ENCODE measurements around the gene RFX7.
"Not testable (repeated sequence)": the region's sequence is repeated elsewhere in the genome, so short reads cannot be mapped to it uniquely, and the experiment has no call there.

Gene RFX7

DNA sequence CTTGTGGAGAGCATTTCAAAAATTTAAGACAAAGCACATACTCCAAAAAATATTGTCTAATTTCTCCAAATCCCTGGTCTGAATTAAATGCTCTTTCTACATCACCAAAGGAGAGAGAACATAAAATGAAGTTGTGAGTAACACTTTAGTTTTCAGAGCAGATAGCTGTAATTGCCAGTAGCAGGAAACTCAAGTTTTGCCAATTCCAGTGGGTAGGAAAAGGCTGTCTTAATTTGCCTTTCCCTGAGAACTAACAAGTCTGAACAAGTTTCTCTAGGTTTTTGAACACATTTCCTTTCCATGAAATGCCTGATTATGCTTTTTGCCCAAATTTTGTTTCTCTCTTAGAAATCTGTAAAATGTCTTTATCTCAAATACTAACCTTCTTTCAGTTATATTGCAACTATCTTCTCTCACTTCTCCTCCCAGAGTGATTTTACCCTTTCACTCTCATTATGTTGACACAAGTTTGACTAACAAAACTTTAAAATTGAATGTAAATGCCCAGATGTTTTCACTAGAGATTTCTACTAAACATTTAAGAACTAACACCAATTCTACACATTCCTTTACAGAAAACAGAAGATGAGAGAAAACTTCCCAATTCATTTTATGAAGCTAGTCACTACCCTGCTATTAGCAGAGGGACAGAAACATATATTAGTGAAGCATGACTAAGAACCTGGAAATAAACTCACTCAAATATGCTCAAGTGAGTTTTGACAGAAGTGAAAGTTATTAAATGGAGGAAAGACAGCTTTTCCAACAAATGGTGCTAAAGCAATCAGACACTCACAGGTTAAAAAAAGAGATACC, 38.4 kb downstream of the RFX7 start:
- DNase-seq, result no peak

GRCh38 chr15:56203312-56203922, 40.3 kb downstream of the RFX7 start:
- not testable (repeated sequence) for DNase-seq

DNA sequence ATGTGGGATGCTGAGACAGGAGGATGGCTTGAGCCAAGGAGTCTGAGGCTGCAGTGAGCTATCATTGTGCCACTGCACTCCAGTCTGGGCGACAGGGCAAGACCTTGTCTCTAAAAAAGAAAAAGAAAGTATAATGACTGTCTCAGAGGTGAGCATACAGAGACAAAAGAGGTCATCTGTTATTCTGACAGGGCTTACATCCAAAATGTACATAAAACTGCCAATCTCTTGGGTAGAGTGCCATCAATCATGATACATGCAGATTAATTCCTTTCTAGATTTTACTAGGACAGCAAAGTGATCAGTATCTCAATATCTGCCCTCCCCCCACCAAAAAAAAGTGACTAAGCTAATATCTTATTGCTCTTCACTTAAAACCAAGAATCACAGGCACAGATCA, 41.0 kb downstream of the RFX7 start:
- DNase-seq, result no peak

GRCh38 chr15:56199038-56199437, 44.6 kb downstream of the RFX7 start:
- no peak for DNase-seq

DNA sequence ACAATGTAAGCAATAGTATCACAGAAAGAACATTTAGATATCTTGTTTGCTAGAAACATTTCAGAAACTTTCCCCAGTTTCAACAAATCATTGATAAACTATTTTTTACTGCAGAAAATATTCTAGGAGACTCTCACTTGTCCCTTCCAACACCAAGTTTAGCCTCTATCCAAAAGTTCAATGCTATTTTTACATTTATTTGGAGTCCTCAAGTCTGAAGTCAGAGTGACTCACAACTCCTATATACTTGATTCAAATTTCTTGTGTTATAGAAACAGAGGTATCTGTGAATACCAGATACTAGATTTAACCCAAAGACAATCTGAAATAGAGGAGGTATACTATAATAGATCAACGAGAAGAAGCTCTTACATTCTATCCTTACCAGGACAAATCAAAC, 49.6 kb downstream of the RFX7 start:
- no peak for DNase-seq

GRCh38 chr15:56192659-56193442, 50.8 kb downstream of the RFX7 start:
- DNase-seq, result no peak

- DNase-seq, result no peak
These were observed 56.0 kb downstream of the RFX7 start for GRCh38 chr15:56187665-56188064.

DNA sequence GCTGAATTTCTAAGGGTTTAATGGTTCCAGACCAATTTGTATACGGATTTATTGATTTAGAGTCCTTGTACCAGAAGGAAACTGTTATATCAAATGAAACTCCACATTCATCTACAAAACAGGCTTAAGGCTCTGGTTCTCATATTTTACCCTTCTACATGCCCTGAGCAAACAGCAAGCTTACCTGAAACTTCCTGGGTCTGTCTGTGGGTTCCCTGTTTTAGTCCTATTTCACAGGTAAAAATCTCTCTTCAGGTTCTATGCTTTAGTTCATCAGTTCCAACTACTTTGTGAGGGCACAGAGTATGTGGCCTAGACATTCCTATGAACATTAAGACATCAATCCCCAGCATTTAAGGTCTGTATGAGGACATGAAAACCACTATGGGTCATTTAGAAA, 57.7 kb downstream of the RFX7 start:
- DNase-seq, result no peak

GRCh38 chr15:56184516-56184915, 59.2 kb downstream of the RFX7 start:
- no peak for DNase-seq

DNA sequence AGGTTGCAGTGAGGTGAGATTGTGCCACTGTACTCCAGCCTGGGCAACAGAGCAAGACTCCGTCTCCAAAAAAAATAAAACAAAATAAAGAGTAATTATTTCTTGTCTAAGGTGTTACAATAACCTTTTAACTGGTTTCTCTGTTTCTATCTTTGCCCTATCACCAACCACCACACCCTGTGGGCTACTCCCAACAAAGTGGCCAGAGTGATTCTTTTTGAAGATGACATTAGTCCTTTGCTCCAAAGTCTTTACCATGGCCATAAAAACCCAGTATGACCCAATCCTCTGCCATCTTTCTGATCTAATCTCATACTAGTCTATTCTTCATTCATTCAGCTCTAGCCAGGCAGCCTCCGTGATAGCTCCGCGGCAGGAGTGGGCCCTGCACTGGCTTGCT, 62.8 kb downstream of the RFX7 start:
- DNase-seq, result no peak

GRCh38 chr15:56176996-56177395, 66.7 kb downstream of the RFX7 start:
- no peak for DNase-seq

DNA sequence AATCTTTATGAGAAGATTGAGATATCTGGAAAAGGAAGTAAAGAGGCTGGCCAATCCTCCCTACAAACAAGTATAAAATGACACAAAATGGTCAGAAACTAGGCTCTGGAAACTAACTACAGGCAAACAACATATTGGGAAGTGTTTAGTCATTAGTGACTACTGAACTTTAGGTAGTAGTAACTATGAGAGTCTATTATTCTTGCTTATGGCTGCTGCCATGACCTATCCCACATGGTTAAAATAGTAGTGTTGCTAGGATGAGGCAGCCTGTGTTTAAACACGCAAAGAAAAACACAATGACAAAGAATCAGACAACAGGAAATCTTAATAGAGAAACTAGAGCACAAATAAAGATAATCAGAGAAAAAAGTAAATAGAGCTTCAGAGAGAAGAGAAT, 67.9 kb downstream of the RFX7 start:
- no peak for DNase-seq

DNA sequence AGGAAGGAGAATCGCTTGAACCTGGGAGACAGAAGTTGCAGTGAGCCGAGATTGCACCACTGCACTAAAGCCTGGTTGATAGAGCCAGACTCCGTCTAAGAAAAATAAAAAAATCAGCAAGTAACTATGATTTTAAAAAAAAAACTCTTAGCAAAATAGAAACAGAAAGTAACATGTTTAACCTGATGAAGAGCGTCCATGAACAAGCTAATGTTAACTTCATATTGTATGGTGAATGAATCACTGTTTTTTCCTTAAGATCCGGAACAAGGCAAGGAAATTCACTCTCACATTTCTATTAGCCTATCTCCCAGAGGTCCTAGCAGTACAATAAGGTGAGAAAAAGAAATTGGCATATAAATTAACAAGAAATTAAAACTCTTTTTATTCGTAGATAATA, 69.0 kb downstream of the RFX7 start:
- DNase-seq, result no peak

DNA sequence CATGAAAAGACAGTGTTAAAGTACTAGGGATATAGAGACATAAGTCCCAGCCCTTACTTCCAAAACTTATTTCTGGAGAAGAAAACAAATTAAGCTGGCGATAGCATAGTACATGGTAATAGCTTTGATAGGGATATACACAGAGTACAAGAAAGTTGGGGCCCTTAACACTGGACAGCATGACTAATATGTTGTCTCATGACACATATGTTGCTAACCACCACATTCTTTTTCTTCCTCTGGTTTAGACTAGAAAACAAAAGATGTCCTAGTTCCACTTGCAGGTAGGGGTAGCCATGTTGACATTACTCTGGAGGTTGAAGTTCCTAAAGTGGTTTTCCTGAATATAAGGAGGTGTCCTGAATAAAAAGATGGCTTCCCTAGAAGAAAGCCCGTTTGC, 75.3 kb downstream of the RFX7 start:
- DNase-seq, result no peak

DNA sequence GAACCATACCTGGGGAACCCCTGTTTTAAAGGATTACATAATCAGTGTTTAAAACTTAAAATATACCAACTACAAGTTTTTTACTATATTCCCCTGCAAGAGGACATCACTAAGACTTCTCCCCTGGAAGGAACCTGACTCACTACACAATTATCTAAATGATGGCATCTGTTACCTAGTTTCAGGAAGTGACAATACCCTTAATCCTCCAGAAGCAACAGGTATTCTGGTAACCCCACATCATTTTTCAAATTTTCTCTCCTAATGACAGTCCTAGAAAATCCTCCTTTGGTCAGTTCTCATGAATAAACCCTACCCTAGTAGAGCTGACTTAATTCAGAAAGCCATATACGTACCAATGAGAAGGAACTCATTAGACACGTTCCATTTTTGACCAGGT, 78.4 kb downstream of the RFX7 start:
- DNase-seq, result no peak

DNA sequence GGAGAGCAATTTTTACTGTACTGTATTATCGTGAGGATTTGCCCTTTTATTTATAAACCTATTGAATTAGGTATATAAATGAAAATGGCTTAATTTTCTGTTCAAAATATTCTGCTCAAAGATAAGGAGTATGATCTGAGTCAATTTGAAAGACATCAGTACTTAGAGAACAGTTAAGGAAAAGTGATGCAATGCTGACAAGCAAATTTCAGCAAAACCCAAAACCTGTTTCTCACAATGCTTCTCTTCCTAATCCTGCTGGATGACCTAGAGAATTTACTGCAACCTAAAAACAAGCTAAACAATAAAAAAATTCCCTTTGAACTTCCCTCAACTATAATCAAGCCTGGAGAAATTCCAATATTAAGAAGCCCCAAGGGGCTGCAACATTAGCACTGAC, 82.7 kb downstream of the RFX7 start:
- DNase-seq, result no peak

DNA sequence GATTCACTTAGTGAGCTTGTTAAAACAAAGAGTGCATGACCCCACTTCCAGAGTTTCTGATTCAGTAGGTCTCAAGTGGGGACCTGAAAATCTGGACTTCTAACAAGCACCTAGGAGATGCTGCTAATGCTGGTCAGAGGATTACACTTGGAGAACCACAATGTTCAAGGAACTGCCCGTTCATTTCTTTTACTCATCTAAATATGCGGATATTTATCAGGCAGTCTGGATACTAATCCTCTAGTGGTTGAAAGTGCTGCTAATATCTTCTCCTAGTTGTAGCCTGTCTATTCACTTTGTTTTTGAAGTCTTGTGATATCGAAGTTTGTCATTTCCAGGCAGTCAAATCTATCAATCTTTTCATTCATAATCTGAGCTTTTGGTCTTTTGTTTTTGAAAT, 86.8 kb downstream of the RFX7 start:
- DNase-seq, result no peak

GRCh38 chr15:56155278-56155677, 88.4 kb downstream of the RFX7 start:
- not testable (repeated sequence) for DNase-seq

GRCh38 chr15:56154768-56155167, 88.9 kb downstream of the RFX7 start:
- not testable (repeated sequence) for DNase-seq

DNA sequence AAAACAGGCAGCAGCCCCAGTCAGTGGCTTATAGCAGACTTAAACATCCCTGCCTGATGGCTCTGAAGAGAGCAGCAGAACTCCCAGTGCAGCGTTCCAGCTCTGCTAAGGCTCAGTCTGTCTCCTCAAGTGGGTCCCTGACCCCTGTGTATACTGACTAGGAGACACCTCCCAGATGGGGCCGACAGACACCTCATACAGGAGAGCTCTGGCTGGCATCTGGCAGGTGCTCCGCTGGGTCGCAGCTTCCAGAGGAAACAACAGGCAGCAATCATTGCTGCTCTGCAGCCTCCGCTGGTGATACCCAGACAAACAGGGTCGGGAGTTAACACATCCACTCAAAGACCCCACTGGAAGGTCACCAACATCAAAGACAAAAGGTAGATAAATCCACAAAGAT, 93.5 kb downstream of the RFX7 start:
- DNase-seq, result no peak

DNA sequence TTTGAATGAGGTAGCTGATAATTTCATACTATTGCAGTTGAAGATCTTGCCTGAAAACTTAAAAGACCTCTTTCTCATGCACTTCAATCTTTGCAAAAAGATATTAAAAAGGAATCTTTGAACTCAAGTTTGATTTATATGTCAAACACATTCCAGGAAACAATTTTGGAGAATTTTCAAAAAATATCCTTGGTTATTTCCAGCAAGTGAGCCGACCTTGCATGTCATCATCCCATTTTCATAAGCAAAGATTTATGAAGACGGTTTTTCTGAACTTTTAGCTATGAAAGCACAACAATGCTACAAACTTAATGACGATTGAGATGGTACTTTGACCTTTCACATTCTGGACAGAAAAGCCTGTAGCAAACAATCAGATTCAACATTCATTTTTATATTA, 95.6 kb downstream of the RFX7 start:
- no peak for DNase-seq

DNA sequence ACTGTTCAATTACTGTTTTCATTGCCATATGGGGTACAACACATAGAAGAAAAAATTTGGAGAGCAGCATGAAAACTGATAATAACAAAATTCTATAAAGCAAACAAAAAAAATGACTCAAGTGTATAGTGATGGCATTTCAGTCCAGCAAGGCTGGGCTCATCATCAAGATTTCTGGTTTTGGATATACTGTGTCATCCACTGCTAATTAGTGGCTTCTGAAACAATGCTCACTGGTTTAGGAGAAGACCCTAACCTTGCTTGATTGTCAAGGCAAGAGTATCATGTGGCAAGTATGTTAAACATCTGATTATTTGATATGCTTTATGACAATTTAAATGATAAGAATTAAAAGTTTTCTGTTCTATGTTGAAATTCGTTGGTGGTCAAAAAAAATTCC, 96.9 kb downstream of the RFX7 start:
- DNase-seq, result no peak

- DNase-seq, result no peak
These were observed 115.6 kb downstream of the RFX7 start for GRCh38 chr15:56128081-56128480.

GRCh38 chr15:56126409-56126808, 117.3 kb downstream of the RFX7 start:
- DNase-seq, result no peak
